ENCODE measurements around the gene ZSCAN23.

The ZSCAN23 gene

GRCh38 chr6:28488916-28489365, 45.6 kb upstream of the ZSCAN23 start (continued):
- no peak for TF ChIP-seq ATF2 (tag by site-specific recombination; IDR thresholded peaks at IDR 0.05; ENCODE audit: low read depth)
- TF ChIP-seq ZEB2 (tag by site-specific recombination; IDR thresholded peaks at IDR 0.05), result 0 out of 2 replicates have a peak, but pooled peaks have one; percentile 32
- TF ChIP-seq MYNN (tag by site-specific recombination; IDR thresholded peaks at IDR 0.05; ENCODE audit: borderline replicate concordance), result no peak
- peak; percentile 92 for TF ChIP-seq ZNF335 (tag by site-specific recombination; conservative IDR thresholded peaks at IDR 0.05)
- no peak for TF ChIP-seq ZNF223 (tag by site-specific recombination; IDR thresholded peaks at IDR 0.05)
- TF ChIP-seq SALL2 (tag by site-specific recombination; IDR thresholded peaks at IDR 0.05; ENCODE audit: borderline replicate concordance), result no peak
- TF ChIP-seq ZNF692 (tag by site-specific recombination; IDR thresholded peaks at IDR 0.05), result peak; percentile 30; the same call in 1 of the 2 replicates
- no peak for TF ChIP-seq ZFP69B (tag by site-specific recombination; IDR thresholded peaks at IDR 0.05)
- TF ChIP-seq ZNF248 (tag by site-specific recombination; IDR thresholded peaks at IDR 0.05), result no peak
- TF ChIP-seq IKZF3 (tag by site-specific recombination; IDR thresholded peaks at IDR 0.05), result peak; percentile 74; the same call in 1 of the 2 replicates
- TF ChIP-seq ZNF776 (tag by site-specific recombination; IDR thresholded peaks at IDR 0.05; ENCODE audit: borderline replicate concordance), result no peak
- no peak for TF ChIP-seq ZNF530 (tag by site-specific recombination; IDR thresholded peaks at IDR 0.05; ENCODE audit: low read depth)
- no peak for TF ChIP-seq YY2 (tag by site-specific recombination; IDR thresholded peaks at IDR 0.05)
- TF ChIP-seq ZSCAN5A (tag by site-specific recombination; IDR thresholded peaks at IDR 0.05), result no peak
- no peak for TF ChIP-seq ZNF843 (tag by site-specific recombination; IDR thresholded peaks at IDR 0.05)
- no peak for TF ChIP-seq GLI4 (tag by site-specific recombination; IDR thresholded peaks at IDR 0.05)
- no peak for TF ChIP-seq ZNF623 (tag by site-specific recombination; IDR thresholded peaks at IDR 0.05)
- TF ChIP-seq EGR2 (tag by site-specific recombination; IDR thresholded peaks at IDR 0.05; ENCODE audit: low read depth), result no peak
- TF ChIP-seq TSHZ1 (tag by site-specific recombination; IDR thresholded peaks at IDR 0.05; ENCODE audit: borderline replicate concordance), result no peak
- TF ChIP-seq ZNF518A (tag by site-specific recombination; conservative IDR thresholded peaks at IDR 0.05; ENCODE audit: low read depth), result no peak
- 0 out of 2 replicates have a peak, but pooled peaks have one; percentile 35 for TF ChIP-seq KLF10 (tag by site-specific recombination; IDR thresholded peaks at IDR 0.05)
